ENCODE results near the gene ADCY2. TPM values are rescaled to one million over a fixed set of nuclear protein-coding genes. Genes with fewer than 3 reads are reported as not detected.

Gene ADCY2
- total RNA-seq, 1 experiment from 2014 or later, result not detected

DNA sequence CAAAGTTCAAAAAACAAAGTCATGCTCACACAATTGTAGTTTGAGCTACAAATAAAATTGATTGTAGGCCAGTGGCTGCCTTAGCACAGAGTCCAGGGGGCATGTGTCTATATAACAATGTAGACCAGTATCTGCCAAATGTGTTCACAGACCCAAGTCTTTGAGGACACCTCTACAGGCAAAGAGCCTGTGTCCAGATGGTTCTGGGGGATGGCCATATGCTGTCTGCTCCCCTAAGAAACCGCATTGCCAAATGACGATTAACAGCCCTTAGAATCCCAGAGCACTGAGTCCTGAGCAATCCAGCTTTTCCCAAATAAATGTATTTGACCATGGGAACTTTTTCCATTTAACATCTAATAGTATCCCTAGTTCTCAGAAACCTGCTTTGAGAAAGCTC is 169.6 kb downstream of the ADCY2 start:
- no peak overlapping the region for H3K27ac Mint-ChIP-seq (ENCODE audit: low read depth, unreplicated experiment)
- TF ChIP-seq, protein P1, sequence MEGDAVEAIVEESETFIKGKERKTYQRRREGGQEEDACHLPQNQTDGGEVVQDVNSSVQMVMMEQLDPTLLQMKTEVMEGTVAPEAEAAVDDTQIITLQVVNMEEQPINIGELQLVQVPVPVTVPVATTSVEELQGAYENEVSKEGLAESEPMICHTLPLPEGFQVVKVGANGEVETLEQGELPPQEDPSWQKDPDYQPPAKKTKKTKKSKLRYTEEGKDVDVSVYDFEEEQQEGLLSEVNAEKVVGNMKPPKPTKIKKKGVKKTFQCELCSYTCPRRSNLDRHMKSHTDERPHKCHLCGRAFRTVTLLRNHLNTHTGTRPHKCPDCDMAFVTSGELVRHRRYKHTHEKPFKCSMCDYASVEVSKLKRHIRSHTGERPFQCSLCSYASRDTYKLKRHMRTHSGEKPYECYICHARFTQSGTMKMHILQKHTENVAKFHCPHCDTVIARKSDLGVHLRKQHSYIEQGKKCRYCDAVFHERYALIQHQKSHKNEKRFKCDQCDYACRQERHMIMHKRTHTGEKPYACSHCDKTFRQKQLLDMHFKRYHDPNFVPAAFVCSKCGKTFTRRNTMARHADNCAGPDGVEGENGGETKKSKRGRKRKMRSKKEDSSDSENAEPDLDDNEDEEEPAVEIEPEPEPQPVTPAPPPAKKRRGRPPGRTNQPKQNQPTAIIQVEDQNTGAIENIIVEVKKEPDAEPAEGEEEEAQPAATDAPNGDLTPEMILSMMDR (IDR thresholded peaks at IDR 0.05; ENCODE audit: unreplicated experiment), result no peak
- H3K4me3 Mint-ChIP-seq (ENCODE audit: unreplicated experiment), result no peak overlapping the region
- ChIA-PET POLR2A (no interaction called here), CTCF (interaction anchor here (0.6 to 1.2 kb wide), 4 partner anchors 9 to 246 kb away, joined by 3 to 4 read pairs (median 3); no protein-coding TSS in a partner anchor)
- no peaks in the 10 kb centered on the region for H3K36me3 Mint-ChIP-seq (ENCODE audit: insufficient read depth, unreplicated experiment)
- BruUV-seq (replicated peaks), result no TSS peak
- peaks cover 8% of the 10 kb centered on the region for H3K9me3 Mint-ChIP-seq (ENCODE audit: unreplicated experiment)
- no peak for DNase-seq (ENCODE audit: unreplicated experiment)
- no peaks in the 10 kb centered on the region for H3K4me1 Mint-ChIP-seq (ENCODE audit: insufficient read depth, unreplicated experiment)
- intact Hi-C loops (cut with micrococcal nuclease), result no loop called here
- H3K27me3 Mint-ChIP-seq (ENCODE audit: insufficient read depth, unreplicated experiment), result peaks cover 21% of the 10 kb centered on the region

DNA sequence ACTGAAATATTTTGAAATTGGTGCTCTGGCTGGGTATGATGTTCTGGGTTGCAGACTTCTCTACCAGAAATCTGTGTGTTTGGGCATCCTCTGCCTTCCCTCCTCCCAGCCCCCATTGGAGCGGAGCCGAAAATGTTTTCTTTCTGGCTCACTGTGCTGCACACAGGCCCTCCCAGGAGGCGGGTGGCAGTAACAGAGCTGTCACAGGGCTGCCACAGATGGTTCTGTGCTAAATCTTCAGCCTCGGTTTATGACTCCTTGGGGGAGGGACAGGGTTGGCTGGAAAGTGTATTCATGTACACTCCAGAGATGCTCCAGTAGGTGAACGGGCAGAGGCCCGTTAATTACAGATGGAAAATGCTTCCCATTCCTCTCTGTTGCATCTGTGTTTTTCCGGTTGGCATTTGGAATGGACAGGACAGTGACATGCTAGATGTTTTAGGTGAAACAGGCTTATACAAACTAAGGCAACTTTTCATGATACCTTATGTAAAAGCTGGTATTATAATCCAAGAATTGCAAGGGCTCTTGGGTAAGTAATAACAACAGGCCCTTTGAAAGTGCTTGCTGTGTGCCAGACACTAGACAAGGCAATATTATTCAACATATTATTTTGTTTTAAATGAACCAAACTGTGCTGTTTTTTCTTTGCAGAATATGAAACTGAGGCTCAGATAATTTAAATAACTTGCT is 180.2 kb downstream of the ADCY2 start:
- peaks cover 40% of the 10 kb centered on the region for H3K27me3 Mint-ChIP-seq (ENCODE audit: insufficient read depth, unreplicated experiment)

DNA sequence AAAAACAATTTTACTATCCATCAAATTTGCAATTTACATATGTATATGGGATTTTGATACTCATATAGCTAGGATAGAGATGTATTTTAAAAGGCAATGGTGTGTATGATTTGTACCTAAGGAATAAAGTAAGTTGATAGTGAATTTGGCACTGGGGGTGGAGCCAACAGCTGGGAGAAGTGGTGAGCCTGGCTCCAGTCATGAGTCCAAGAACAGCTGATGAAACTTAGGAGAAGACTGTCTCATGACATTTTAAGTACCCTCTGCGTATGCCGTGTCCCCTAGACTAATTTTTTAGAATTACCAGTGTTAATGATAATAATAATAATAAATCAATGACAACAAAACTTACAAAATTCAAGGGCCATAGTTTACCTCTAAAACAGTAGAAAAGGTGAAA is 181.4 kb downstream of the ADCY2 start:
- no peak overlapping the region for H3K4me3 Mint-ChIP-seq (ENCODE audit: unreplicated experiment)
- DNase-seq (ENCODE audit: unreplicated experiment), result no peak
- H3K36me3 Mint-ChIP-seq (ENCODE audit: insufficient read depth, unreplicated experiment), result no peaks in the 10 kb centered on the region
- TF ChIP-seq, protein P1 (IDR thresholded peaks at IDR 0.05; ENCODE audit: unreplicated experiment), result no peak
- ChIA-PET POLR2A (no interaction called here), CTCF (interaction anchor here (0.8 kb wide), 1 partner anchor 173 kb away, joined by 3 read pairs; no protein-coding TSS in a partner anchor)
- no TSS peak for BruUV-seq (replicated peaks)
- peaks cover 5% of the 10 kb centered on the region for H3K9me3 Mint-ChIP-seq (ENCODE audit: unreplicated experiment)
- peaks cover 52% of the 10 kb centered on the region for H3K27me3 Mint-ChIP-seq (ENCODE audit: insufficient read depth, unreplicated experiment)
- intact Hi-C loops (cut with micrococcal nuclease), result no loop called here
- no peak overlapping the region for H3K27ac Mint-ChIP-seq (ENCODE audit: low read depth, unreplicated experiment)
- no peaks in the 10 kb centered on the region for H3K4me1 Mint-ChIP-seq (ENCODE audit: insufficient read depth, unreplicated experiment)

More for the DNA sequence above, 180.2 kb downstream of the ADCY2 start:
- ChIA-PET POLR2A (no interaction called here), CTCF (no interaction called here)
- H3K27ac Mint-ChIP-seq (ENCODE audit: low read depth, unreplicated experiment), result no peak overlapping the region
- no peaks in the 10 kb centered on the region for H3K4me1 Mint-ChIP-seq (ENCODE audit: insufficient read depth, unreplicated experiment)
- TF ChIP-seq, protein P1 (IDR thresholded peaks at IDR 0.05; ENCODE audit: unreplicated experiment), result no peak
- no peak for DNase-seq (ENCODE audit: unreplicated experiment)
- BruUV-seq (replicated peaks), result no TSS peak
- H3K4me3 Mint-ChIP-seq (ENCODE audit: unreplicated experiment), result no peak overlapping the region
- intact Hi-C loops (cut with micrococcal nuclease), result no loop called here
- peaks cover 5% of the 10 kb centered on the region for H3K9me3 Mint-ChIP-seq (ENCODE audit: unreplicated experiment)
- no peaks in the 10 kb centered on the region for H3K36me3 Mint-ChIP-seq (ENCODE audit: insufficient read depth, unreplicated experiment)

DNA sequence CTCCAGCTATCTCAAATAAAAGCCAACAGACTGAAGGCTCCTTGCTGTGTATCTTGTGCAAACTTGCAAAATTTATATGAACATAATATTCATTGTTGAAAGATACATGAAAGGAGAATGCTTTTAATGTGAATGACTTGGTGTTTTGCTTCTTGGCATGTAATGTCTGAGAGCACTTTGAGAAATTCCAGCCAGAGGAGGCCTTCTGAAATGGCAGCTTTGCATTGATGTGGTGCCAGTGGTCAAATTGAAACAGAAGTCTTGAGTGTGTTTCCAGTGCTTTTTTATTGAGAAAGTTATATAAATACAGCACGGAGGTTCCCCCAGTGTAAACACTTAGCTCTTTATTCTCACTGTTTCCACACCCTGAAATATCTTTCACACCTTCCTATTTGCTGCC is 182.1 kb downstream of the ADCY2 start:
- POLR2A ChIA-PET, result no interaction called here
- no TSS peak for BruUV-seq (replicated peaks)
- Mint-ChIP-seq H3K36me3 (ENCODE audit: insufficient read depth, unreplicated experiment) (no peaks in the 10 kb centered on the region), H3K4me3 (ENCODE audit: unreplicated experiment) (no peak overlapping the region), H3K9me3 (ENCODE audit: unreplicated experiment) (peaks cover 5% of the 10 kb centered on the region), H3K27me3 (ENCODE audit: insufficient read depth, unreplicated experiment) (peaks cover 55% of the 10 kb centered on the region), H3K27ac (ENCODE audit: low read depth, unreplicated experiment) (no peak overlapping the region), H3K4me1 (ENCODE audit: insufficient read depth, unreplicated experiment) (no peaks in the 10 kb centered on the region)
- no peak for DNase-seq (ENCODE audit: unreplicated experiment)
- CTCF ChIA-PET, result interaction anchor here (0.6 to 0.8 kb wide), 2 partner anchors 172 to 192 kb away, joined by 3 read pairs; no protein-coding TSS in a partner anchor
- intact Hi-C loops (cut with micrococcal nuclease), result no loop called here
- TF ChIP-seq, protein P1 (IDR thresholded peaks at IDR 0.05; ENCODE audit: unreplicated experiment), result no peak

Data from MCF 10A (cell line).